ENCODE results near the gene MRPL27.

Gene MRPL27

GRCh38 chr17:50360486-50361115 is 12.4 kb downstream of the MRPL27 start:
- DNase-seq (ENCODE audit: low read depth in 2 of 2), result no peak

- no peak for DNase-seq (ENCODE audit: low read depth in 2 of 2)
These were observed 13.0 kb downstream of the MRPL27 start for GRCh38 chr17:50359998-50360461.

GRCh38 chr17:50359005-50359699 is 13.8 kb downstream of the MRPL27 start:
- DNase-seq (ENCODE audit: low read depth in 2 of 2), result no peak

GRCh38 chr17:50358177-50358576 is 14.8 kb downstream of the MRPL27 start:
- DNase-seq (ENCODE audit: low read depth in 2 of 2), result no peak

- DNase-seq (ENCODE audit: low read depth in 2 of 2), result no peak
These were observed 16.0 kb downstream of the MRPL27 start for GRCh38 chr17:50356892-50357510.

GRCh38 chr17:50356418-50356817 is 16.6 kb downstream of the MRPL27 start:
- no peak for DNase-seq (ENCODE audit: low read depth in 2 of 2)

GRCh38 chr17:50355701-50356341 is 17.2 kb downstream of the MRPL27 start:
- no peak for DNase-seq (ENCODE audit: low read depth in 2 of 2)

- no peak for DNase-seq (ENCODE audit: low read depth in 2 of 2)
These were observed 17.7 kb downstream of the MRPL27 start for GRCh38 chr17:50355336-50355700.

- DNase-seq (ENCODE audit: low read depth in 2 of 2), result no peak
These were observed 18.2 kb downstream of the MRPL27 start for GRCh38 chr17:50354776-50355175.

GRCh38 chr17:50354198-50354597 is 18.8 kb downstream of the MRPL27 start:
- no peak for DNase-seq (ENCODE audit: low read depth in 2 of 2)

- no peak for DNase-seq (ENCODE audit: low read depth in 2 of 2)
These were observed 19.3 kb downstream of the MRPL27 start for GRCh38 chr17:50353600-50354195.

GRCh38 chr17:50352693-50353599 is 20.0 kb downstream of the MRPL27 start:
- DNase-seq (ENCODE audit: low read depth in 2 of 2), result no peak

GRCh38 chr17:50352072-50352692 is 20.8 kb downstream of the MRPL27 start:
- no peak for DNase-seq (ENCODE audit: low read depth in 2 of 2)

- DNase-seq (ENCODE audit: low read depth in 2 of 2), result no peak
These were observed 22.3 kb downstream of the MRPL27 start for GRCh38 chr17:50350733-50351132.

GRCh38 chr17:50349243-50349600 is 23.8 kb downstream of the MRPL27 start:
- DNase-seq (ENCODE audit: low read depth in 2 of 2), result no peak

GRCh38 chr17:50348522-50349242 is 24.3 kb downstream of the MRPL27 start:
- DNase-seq (ENCODE audit: low read depth in 2 of 2), result no peak

- DNase-seq (ENCODE audit: low read depth in 2 of 2), result no peak
These were observed 25.1 kb downstream of the MRPL27 start for GRCh38 chr17:50347894-50348291.

- DNase-seq (ENCODE audit: low read depth in 2 of 2), result no peak
These were observed 25.7 kb downstream of the MRPL27 start for GRCh38 chr17:50347117-50347893.
